Subcutaneous abdominal adipose tissue (tissue), 5 donors: ENCODE measurements around the gene EHMT1.

Source experiments
- H3K27ac ChIP-seq: one replicate; pipeline ENCODE4 v1.7.0; 2013; ENCODE audit warnings: low read depth, mild to moderate bottlenecking, inconsistent platforms, low read length, moderate library complexity
- H3K27me3 ChIP-seq, 5 donors: one replicate each; pipeline ENCODE4 v1.7.0; 2013; ENCODE audit warnings: low read length in 5 of 5, inconsistent platforms in 1 of 5; ENCODE audit not compliant: control insufficient read depth in 5 of 5, insufficient read depth in 4 of 5
- H3K36me3 ChIP-seq, 5 donors: one replicate each; pipeline ENCODE4 v1.7.0; 2013; ENCODE audit warnings: low read length in 5 of 5; ENCODE audit not compliant: control insufficient read depth in 5 of 5, insufficient read depth in 5 of 5
- H3K4me1 ChIP-seq, 5 donors: one replicate each; pipeline ENCODE4 v1.7.0; 2013; ENCODE audit warnings: low read length in 5 of 5, mild to moderate bottlenecking in 3 of 5, moderate library complexity in 1 of 5; ENCODE audit not compliant: control insufficient read depth in 5 of 5, insufficient read depth in 5 of 5
- H3K4me3 ChIP-seq, 5 donors: one replicate each; pipeline ENCODE4 v1.7.0; 2013; ENCODE audit warnings: low read length in 5 of 5, low read depth in 1 of 5
- H3K9ac ChIP-seq, 5 donors: one replicate each; pipeline ENCODE4 v1.7.0; 2013; ENCODE audit warnings: low read length in 5 of 5, mild to moderate bottlenecking in 4 of 5, moderate library complexity in 3 of 5
- H3K9me3 ChIP-seq, 5 donors: one replicate each; pipeline ENCODE4 v1.7.0; 2013; ENCODE audit warnings: low read length in 5 of 5; ENCODE audit not compliant: control insufficient read depth in 5 of 5
- donor health status: healthy.
- donor health status: healthy.
- donor health status: healthy.
- donor health status: healthy.
- donor health status: healthy.

EHMT1 gene

GRCh38 chr9:137580954-137581322, 37.9 kb upstream of the EHMT1 start:
- no peaks in the 10 kb centered on the region for H3K9me3 ChIP-seq
- H3K4me3 ChIP-seq, result no peak overlapping the region
- no peak overlapping the region for H3K27ac ChIP-seq
- H3K9ac ChIP-seq, result peak overlapping the region in 1 of 5 donors; percentile 9
- no peaks in the 10 kb centered on the region for H3K27me3 ChIP-seq
- peaks cover 0 to 47% (median 40%) of the 10 kb centered on the region in 5 donors for H3K36me3 ChIP-seq
- peaks cover 3 to 35% (median 26%) of the 10 kb centered on the region in 5 donors for H3K4me1 ChIP-seq

GRCh38 chr9:137581361-137582285, 37.2 kb upstream of the EHMT1 start:
- no peak overlapping the region for H3K27ac ChIP-seq
- H3K27me3 ChIP-seq, result no peaks in the 10 kb centered on the region
- peaks cover 3 to 29% (median 22%) of the 10 kb centered on the region in 5 donors for H3K4me1 ChIP-seq
- peak overlapping the region in 1 of 5 donors; percentile 9 for H3K9ac ChIP-seq
- H3K36me3 ChIP-seq, result peaks cover 0 to 49% (median 43%) of the 10 kb centered on the region in 5 donors
- no peaks in the 10 kb centered on the region for H3K9me3 ChIP-seq
- no peak overlapping the region for H3K4me3 ChIP-seq

GRCh38 chr9:137582286-137582860, 36.4 kb upstream of the EHMT1 start:
- peak overlapping the region in 1 of 5 donors; percentile 20 for H3K9ac ChIP-seq
- no peak overlapping the region for H3K4me3 ChIP-seq
- no peak overlapping the region for H3K27ac ChIP-seq
- peaks cover 0 to 57% (median 50%) of the 10 kb centered on the region in 5 donors for H3K36me3 ChIP-seq
- no peaks in the 10 kb centered on the region for H3K27me3 ChIP-seq
- H3K9me3 ChIP-seq, result no peaks in the 10 kb centered on the region
- H3K4me1 ChIP-seq, result peaks cover 3 to 24% (median 15%) of the 10 kb centered on the region in 5 donors

- Histone ChIP-seq H3K27me3 (no peaks in the 10 kb centered on the region), H3K36me3 (peaks cover 0 to 66% (median 55%) of the 10 kb centered on the region in 5 donors), H3K27ac (no peak overlapping the region), H3K9ac (no peak overlapping the region), H3K9me3 (no peaks in the 10 kb centered on the region), H3K4me3 (no peak overlapping the region), H3K4me1 (peaks cover 0 to 14% (median 8%) of the 10 kb centered on the region in 5 donors)
Measured at GRCh38 chr9:137583347-137583746, 35.5 kb upstream of the EHMT1 start.

GRCh38 chr9:137583957-137584356, 34.8 kb upstream of the EHMT1 start:
- H3K4me1 ChIP-seq, result peaks cover 0 to 17% (median 11%) of the 10 kb centered on the region in 5 donors
- no peak overlapping the region for H3K9ac ChIP-seq
- no peaks in the 10 kb centered on the region for H3K9me3 ChIP-seq
- no peaks in the 10 kb centered on the region for H3K27me3 ChIP-seq
- H3K4me3 ChIP-seq, result no peak overlapping the region
- H3K27ac ChIP-seq, result no peak overlapping the region
- peaks cover 0 to 67% (median 55%) of the 10 kb centered on the region in 5 donors for H3K36me3 ChIP-seq

GRCh38 chr9:137586854-137587253, 32.0 kb upstream of the EHMT1 start:
- peaks cover 0 to 59% (median 45%) of the 10 kb centered on the region in 5 donors for H3K36me3 ChIP-seq
- no peaks in the 10 kb centered on the region for H3K9me3 ChIP-seq
- no peak overlapping the region for H3K27ac ChIP-seq

GRCh38 chr9:137588311-137588710, 30.5 kb upstream of the EHMT1 start:
- Histone ChIP-seq H3K9me3 (no peaks in the 10 kb centered on the region), H3K4me3 (no peak overlapping the region), H3K36me3 (peaks cover 0 to 44% (median 33%) of the 10 kb centered on the region in 5 donors), H3K27me3 (no peaks in the 10 kb centered on the region), H3K4me1 (peaks cover 2 to 20% (median 17%) of the 10 kb centered on the region in 5 donors), H3K9ac (peak overlapping the region in 1 of 5 donors; percentile 86), H3K27ac (no peak overlapping the region)

More at GRCh38 chr9:137586854-137587253, 32.0 kb upstream of the EHMT1 start:
- Histone ChIP-seq H3K27me3 (no peaks in the 10 kb centered on the region), H3K9ac (no peak overlapping the region), H3K4me1 (peaks cover 2 to 20% (median 17%) of the 10 kb centered on the region in 5 donors), H3K4me3 (no peak overlapping the region)

- peak overlapping the region in 2 of 5 donors; percentile 85 to 86 for H3K9ac ChIP-seq
- H3K9me3 ChIP-seq, result no peaks in the 10 kb centered on the region
- peaks cover 2 to 20% (median 17%) of the 10 kb centered on the region in 5 donors for H3K4me1 ChIP-seq
- H3K27me3 ChIP-seq, result no peaks in the 10 kb centered on the region
- peaks cover 0 to 39% (median 29%) of the 10 kb centered on the region in 5 donors for H3K36me3 ChIP-seq
- H3K27ac ChIP-seq, result no peak overlapping the region
- peak overlapping the region in 3 of 5 donors; percentile 67 to 79 (median 78) for H3K4me3 ChIP-seq
Measured at GRCh38 chr9:137588891-137589290, 29.9 kb upstream of the EHMT1 start.

GRCh38 chr9:137589441-137590122, 29.2 kb upstream of the EHMT1 start:
- Histone ChIP-seq H3K27me3 (no peaks in the 10 kb centered on the region), H3K9me3 (no peaks in the 10 kb centered on the region), H3K4me3 (peak overlapping the region; percentile 63 to 79 (median 67)), H3K27ac (no peak overlapping the region), H3K4me1 (peaks cover 2 to 20% (median 17%) of the 10 kb centered on the region in 5 donors), H3K36me3 (peaks cover 0 to 32% (median 23%) of the 10 kb centered on the region in 5 donors), H3K9ac (peak overlapping the region; percentile 56 to 86 (median 81))
